Renal cortical epithelial cell (primary cell): Measurements from ENCODE around the gene EPC1. TPM values are rescaled to one million over a fixed set of nuclear protein-coding genes. Genes with fewer than 3 reads are reported as not detected.
A peak's percentile ranks its signal among the peaks of the same experiment; 100 is the strongest.
"Not testable (repeated sequence)": the region's sequence is repeated elsewhere in the genome, so short reads cannot be mapped to it uniquely, and the experiment has no call there.

Experiments used
- DNase-seq: peaks from one replicate; pipeline ENCODE4 v3.0.0-alpha.2; 2011; ENCODE audit warnings: low read depth
- total RNA-seq: library from RNA; depleted of rRNA; stranded (reverse); fragments of >200 nt; gene quantifications from 2 replicates; pipeline ENCODE4 v1.2.3, GENCODE V29; 2014

EPC1 gene
- 11.8 and 29.5 TPM in 2 replicates for total RNA-seq

DNA sequence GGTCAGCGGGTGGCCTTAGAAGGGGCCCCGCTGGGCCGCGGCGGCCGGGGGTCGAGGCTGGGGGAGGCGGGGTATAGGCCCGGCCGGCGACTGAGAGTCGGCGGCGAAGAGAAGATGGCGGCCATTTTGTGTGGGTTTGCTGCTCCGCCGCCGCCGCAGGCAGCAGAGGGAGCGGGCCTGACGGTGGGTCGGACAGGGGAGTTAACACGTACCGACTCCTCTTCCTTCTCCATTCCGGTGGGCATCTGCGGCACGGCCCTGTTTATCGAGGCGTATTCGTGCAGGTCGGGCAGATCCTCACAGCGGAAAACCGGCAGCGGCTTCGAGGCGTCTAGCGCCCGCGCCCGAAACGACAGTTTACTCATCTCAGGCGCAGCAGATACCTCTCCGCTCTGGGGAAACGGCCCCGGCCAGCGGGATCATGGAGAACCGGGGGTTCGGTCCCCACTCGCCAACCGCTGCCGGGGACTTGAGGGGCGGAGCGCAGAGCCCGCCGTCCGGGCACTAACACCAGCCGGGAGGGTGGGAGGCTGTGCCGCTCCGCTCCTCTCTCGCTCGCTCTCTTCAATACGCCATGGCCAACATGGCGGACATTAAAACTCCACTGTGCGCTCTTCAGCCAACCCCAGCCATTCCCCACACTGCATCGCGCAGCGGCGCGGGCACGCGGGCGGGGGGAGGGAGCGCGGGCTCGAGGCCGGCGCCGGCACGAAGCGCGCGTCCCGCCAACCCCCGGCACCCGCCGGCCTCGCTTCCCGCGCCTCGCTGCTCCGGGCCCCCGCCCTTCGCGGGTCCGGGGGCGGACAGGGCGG lies at the start of gene EPC1:
Gene EPC1 (minus strand): TSS at position 608 of the 812 bp plus-strand sequence. CDS start 243 bp downstream, at position 365.
- DNase-seq = peak; percentile 63

- no peak for DNase-seq
These were observed 47.0 kb upstream of the EPC1 start for GRCh38 chr10:32393911-32394310.

GRCh38 chr10:32392284-32392683 lies 45.3 kb upstream of the EPC1 start:
- DNase-seq = not testable (repeated sequence)

DNA sequence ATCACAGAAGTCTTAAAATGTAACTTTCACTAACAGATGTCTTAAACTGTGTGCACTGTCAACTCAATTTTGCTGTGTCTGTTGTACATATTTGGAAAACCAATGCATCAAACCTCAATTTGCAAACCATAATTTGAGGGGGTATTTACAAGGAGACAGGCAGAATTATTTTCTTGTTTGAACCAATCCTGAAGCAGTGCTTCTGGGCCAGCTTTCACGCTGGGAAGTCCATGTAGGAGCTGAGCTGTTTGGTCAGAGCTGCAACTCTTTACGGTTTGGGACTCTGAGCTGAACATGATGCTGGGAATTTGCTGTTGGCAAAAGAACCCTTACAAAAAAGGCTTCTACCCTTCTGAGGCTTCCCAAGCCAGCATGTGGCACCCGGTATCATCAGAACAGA lies 43.2 kb upstream of the EPC1 start:
- no peak for DNase-seq

DNA sequence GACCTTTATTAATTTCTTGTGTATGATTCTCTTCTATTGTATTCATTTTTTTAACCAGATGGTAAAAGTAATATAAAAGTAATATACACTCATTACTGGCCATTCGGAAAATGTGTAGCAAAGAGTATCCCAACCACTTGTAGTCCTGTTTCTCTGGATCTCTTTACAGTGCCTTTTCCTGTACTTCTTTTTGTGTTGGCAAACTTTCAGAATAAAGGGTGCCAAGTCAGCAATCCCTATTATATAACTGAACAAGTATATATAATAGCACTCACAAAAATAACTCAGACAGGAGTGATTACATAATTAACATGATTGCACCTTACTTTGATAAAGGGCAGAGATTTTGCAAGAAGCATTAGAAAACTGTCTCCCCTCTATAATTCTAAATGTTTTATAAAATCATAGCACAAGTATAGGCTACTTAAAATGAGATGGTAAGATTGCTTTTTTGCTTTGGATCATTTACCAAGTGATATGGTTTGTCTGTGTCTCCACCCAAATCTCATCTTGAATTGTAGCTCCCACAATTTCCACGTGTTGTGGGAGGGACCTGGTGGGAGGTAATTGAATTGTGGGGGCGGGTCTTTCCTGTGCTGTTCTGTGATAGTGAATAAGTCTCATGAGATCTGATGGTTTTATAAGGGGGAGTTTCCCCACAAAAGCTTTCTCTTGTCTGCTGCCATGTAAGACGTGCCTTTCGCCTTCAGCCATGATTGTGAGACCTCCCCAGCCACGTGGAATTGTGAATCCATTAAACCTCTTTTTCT lies 41.5 kb upstream of the EPC1 start:
- no peak for DNase-seq

GRCh38 chr10:32386623-32387260 lies 39.8 kb upstream of the EPC1 start:
- no peak for DNase-seq

- no peak for DNase-seq
These were observed 37.2 kb upstream of the EPC1 start for GRCh38 chr10:32384171-32384570.

DNA sequence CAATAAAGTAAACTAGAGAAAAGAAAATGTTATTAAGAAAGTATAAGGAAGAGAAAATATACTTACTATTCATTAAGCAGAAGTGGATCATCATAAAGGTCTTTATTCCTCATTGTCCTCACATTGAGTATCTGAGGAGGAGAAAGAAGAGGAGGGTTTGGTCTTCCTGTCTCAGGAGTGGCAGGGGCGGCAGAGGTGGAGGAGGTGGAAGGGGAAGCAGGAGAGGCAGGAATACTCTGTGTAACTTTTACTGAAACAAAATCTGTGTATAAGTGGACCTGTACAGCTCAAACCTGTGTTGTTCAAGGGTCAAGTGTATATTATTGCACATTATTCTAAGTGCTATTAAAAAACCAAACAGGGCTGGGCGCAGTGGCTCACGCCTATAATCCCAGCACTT lies 34.2 kb upstream of the EPC1 start:
- no peak for DNase-seq

DNA sequence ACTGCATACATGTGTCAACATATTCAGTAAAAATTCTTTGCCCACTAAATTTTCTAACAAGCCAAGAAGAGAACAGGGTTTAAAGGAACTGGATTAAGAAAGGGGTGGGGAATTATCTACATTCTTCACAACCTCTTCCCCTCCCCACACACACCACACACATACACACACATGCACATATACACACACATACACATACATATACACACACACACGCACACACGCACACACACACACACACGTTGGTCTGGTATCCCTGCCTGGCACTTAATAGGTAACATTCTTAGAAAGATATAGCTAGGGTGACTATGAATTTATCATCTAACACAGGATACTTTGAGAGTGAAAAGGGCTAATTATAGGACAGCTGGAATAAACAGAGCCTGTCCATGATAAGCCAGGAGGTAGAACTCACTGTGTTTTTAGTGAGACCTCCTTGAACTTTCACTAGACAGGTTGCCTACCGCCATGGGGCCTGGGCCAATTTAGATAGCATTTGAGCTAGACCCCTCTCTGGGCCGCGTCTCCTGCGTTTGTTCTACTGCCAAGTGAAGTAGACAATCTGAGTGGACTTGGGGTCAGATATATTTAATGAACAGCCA lies 33.1 kb upstream of the EPC1 start:
- DNase-seq = no peak

DNA sequence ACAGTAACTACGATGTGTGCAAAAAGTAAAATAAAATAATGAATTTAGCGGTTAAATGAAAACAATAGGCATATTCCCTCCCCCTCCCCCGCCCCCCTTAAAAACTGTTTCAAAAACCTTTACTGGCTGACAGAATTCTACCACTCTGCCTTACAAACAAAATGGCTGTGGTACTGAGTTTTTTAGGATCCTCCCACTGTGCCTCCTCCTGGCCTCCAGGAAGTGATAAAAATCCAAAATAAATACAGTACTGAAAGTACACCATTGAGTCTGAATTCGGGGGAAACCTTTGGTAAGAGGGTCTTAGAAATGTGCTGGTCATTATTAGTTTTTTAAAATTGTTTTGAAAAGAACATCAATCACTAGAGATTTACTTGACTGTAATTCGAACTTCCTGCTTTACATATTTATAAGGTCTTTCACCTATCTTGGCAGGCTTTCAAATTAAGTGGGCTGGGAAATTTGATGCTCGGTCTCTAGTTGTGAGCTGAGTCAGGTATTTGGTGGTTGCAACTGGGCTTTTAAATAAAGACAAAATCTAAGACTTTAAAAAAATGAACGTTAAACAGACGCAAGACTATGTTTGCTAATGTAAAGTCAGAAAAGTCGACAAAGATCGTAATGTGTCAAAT lies 32.5 kb upstream of the EPC1 start:
- DNase-seq = peak; percentile 85

DNA sequence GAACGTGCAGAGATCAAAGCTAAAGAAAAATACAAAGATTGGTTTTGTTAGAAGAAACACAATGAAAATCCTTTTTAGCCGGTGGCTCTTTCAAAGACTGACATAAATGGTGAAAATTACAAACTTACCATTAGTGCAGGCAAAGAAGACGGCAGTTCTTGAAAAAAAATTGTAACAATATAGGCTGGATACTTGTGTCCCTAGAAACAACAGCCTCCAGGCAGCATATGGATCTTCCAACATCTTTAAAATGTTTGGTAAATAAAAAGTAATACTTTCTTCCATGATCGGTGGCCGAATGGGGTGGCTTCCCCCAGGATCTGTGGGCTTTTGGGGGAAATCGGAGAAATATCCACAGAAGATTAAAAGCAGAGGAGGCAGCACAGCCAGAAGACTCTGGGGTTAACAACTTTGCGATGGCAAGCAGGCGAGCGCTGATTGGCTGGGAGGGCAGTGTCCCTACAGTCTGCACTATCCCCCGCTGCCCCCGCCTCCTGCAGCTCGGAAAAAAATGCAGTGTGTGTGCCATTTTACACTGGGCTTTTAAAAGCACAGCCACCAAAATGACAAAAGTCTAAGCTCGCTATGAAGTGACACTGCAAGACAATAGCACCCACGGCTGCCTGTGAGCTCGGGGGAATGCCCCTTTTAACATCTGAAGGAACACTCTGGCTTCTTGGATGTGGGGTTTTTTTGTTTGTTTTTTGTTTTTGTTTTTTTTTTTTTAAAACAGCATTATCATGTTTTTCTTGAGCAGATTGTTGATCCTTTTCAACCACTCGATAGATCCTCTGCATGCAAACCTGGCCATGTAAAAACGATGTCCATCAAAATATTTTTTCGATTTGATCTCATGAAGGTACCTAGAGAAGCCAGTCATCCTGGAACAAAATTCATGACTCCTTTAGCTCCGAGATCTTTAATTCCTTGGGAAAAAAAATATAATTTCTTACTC lies 31.7 kb upstream of the EPC1 start:
- peak; percentile 75 for DNase-seq

DNA sequence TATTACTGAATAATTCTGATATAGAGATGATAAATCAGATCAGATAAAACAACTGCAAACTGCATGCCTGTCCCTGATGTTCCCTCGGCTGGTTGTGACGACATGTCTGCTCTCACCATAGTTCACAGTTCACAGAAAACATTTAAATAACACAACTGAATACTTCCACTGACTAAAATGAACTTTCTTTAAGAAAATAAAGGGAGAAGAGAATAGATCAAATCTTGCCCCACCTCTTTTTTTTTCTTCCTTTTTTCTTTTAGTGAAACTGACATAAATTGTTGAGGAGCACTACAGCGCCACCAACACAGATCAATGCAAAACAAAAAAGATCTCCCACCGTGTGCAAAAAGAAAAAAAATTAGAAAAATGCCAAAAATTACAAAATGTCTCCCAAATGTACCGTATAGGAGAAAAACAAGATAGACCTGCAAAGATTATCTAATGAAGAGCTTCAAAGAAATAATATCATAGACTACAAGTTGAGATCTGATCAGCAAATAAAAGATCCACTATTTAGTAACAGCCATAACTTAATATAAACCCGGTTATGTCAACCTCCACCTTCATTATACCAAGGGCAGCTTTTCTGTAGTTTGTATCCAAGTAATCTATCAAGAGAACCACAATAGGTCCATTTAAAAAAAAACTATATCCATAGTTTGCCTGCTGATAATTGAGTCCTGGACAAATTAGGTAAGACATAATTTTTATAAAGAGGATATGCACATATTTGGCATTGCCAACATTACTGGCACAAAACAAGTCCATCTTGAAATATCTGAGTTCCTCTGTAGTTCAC lies 30.7 kb upstream of the EPC1 start:
- DNase-seq = peak; percentile 51

DNA sequence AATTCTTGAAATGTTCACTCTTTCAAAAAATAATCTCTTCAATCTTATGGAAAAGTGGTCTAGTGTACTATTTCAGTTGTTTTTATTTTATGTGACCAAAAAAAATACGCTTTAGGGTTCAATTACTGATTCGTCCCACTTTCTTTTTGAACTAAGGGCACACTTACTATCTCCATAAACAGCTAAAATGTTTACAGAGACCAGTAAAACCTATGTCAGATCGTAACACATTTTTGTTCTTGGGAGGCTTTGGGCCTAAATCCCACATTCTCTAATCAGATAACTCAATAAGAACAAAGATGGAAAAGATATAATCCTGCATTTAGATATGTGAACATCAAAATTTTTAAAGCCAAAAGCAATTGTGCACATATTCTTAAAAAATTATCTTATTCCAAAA lies 29.8 kb upstream of the EPC1 start:
- no peak for DNase-seq

- no peak for DNase-seq
These were observed 29.1 kb upstream of the EPC1 start for GRCh38 chr10:32376097-32376496.

GRCh38 chr10:32375631-32376030 lies 28.7 kb upstream of the EPC1 start:
- no peak for DNase-seq

- DNase-seq = no peak
These were observed 27.6 kb upstream of the EPC1 start for GRCh38 chr10:32374605-32375004.

- no peak for DNase-seq
These were observed 26.5 kb upstream of the EPC1 start for GRCh38 chr10:32373496-32373895.

DNA sequence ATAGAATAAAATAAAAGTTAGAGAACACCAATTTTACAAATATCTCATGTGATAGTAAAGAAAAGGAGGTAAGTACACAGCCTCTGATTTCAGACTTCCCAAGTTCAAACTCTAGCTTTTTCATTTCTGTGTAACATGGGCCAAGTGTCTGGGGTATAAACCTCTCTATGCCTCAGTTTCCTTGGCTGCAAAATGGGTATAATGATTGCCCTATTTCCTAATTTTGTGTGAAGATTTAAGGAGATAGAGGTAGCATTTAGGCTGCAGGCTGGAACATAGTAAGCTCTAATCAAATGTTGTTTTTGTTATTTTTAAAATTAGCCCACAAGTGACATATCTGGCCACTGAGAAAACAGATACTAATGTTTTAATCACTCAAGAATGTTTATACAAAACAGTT lies 26.1 kb upstream of the EPC1 start:
- no peak for DNase-seq

- no peak for DNase-seq
These were observed 25.3 kb upstream of the EPC1 start for GRCh38 chr10:32372000-32372875.
